H1 (cell line): ENCODE data around the gene KCTD2. TPM values are rescaled to one million over a fixed set of nuclear protein-coding genes. Genes with fewer than 3 reads are reported as not detected.

Experiments used
- CTCF ChIA-PET: fragments of 300-600 bp; sonication (Branson Sonifier 250); formaldehyde crosslinking; loops from one replicate; lab custom pipeline; 2021; ENCODE audit not compliant: partially characterized antibody; lab: Charles Lee
- POLR2A ChIA-PET: fragments of 300-600 bp; sonication (Branson Sonifier 250); formaldehyde crosslinking; loops from one replicate; lab custom pipeline; 2021; ENCODE audit warnings: inconsistent platforms; ENCODE audit not compliant: partially characterized antibody; lab: Charles Lee
- DNase-seq, 2 experiments: peaks; one replicate each; pipeline versions ENCODE4 v3.0.0 to v3.0.0-alpha.2; 2010 to 2022; ENCODE audit warnings: low spot score in 2 of 2, low read depth in 1 of 2, mixed read lengths in 1 of 2
- FAIRE-seq: peaks from 2 replicates; lab custom pipeline; 2011; peaks lifted over from hg19 to GRCh38; lab: Jason Lieb, UNC
- H2AFZ ChIP-seq: 2 replicates; pipeline ENCODE4 v1.8.1; 2012; ENCODE audit warnings: low read length, inconsistent platforms
- H2AK5ac ChIP-seq: 2 replicates; pipeline ENCODE4 v1.6.1; 2013; ENCODE audit warnings: low read depth, low read length
- H2BK120ac ChIP-seq: replicated peaks from 2 replicates; pipeline ENCODE3; 2013; ENCODE audit warnings: low read depth, low read length, inconsistent platforms
- H2BK12ac ChIP-seq: 2 replicates; pipeline ENCODE4 v1.6.1; 2013; ENCODE audit warnings: low read depth, low read length
- H2BK15ac ChIP-seq: 2 replicates; pipeline ENCODE4 v1.6.1; 2013; ENCODE audit warnings: low read length
- H2BK20ac ChIP-seq: 2 replicates; pipeline ENCODE4 v1.6.1; 2013; ENCODE audit warnings: low read length
- H2BK5ac ChIP-seq: 2 replicates; pipeline ENCODE4 v1.6.1; 2013; ENCODE audit warnings: low read depth, low read length
- H3K14ac ChIP-seq: 2 replicates; pipeline ENCODE4 v1.6.1; 2013; ENCODE audit warnings: inconsistent platforms; ENCODE audit not compliant: insufficient read length
- H3K18ac ChIP-seq: 2 replicates; pipeline ENCODE4 v1.6.1; 2013; ENCODE audit warnings: low read length; ENCODE audit errors: extremely low read depth
- H3K23ac ChIP-seq: 2 replicates; pipeline ENCODE4 v1.6.1; 2013; ENCODE audit warnings: inconsistent platforms; ENCODE audit not compliant: insufficient read length
- H3K23me2 ChIP-seq: 2 replicates; pipeline ENCODE4 v1.6.1; 2013; ENCODE audit warnings: low read depth, low read length
- H3K27ac ChIP-seq: 2 replicates; pipeline ENCODE4 v1.6.1; 2011; ENCODE audit warnings: low read depth, low read length, inconsistent platforms
- H3K27me3 ChIP-seq, 4 experiments: replicated peaks in 1 of 4; 1 replicate in 1 of 4; 2 replicates in 3 of 4; pipeline versions ENCODE4 v1.6.1 to v1.8.1; 2011 to 2013; ENCODE audit warnings: low read length in 3 of 4, mild to moderate bottlenecking in 3 of 4, inconsistent platforms in 2 of 4, mixed read lengths in 2 of 4, moderate library complexity in 1 of 4; ENCODE audit not compliant: control insufficient read depth in 3 of 4, insufficient read depth in 3 of 4; ENCODE audit errors: extremely low read depth in 1 of 4
- H3K36me3 ChIP-seq, 4 experiments: 2 replicates each; pipeline versions ENCODE4 v1.6.1 to v1.8.1; 2011 to 2013; ENCODE audit warnings: mild to moderate bottlenecking in 4 of 4, low read length in 3 of 4, moderate library complexity in 2 of 4, control low read depth in 1 of 4, inconsistent platforms in 1 of 4; ENCODE audit not compliant: insufficient read depth in 4 of 4, control insufficient read depth in 2 of 4
- H3K4ac ChIP-seq: replicated peaks from 2 replicates; pipeline ENCODE3; 2013; ENCODE audit warnings: low read length, low read depth, mixed read lengths, inconsistent platforms; ENCODE audit not compliant: insufficient read length
- H3K4me1 ChIP-seq, 4 experiments: replicated peaks in 1 of 4; 1 replicate in 1 of 4; 2 replicates in 3 of 4; pipeline versions ENCODE4 v1.6.1 to v1.8.1; 2011 to 2013; ENCODE audit warnings: low read length in 3 of 4, inconsistent platforms in 2 of 4, mixed read lengths in 1 of 4; ENCODE audit not compliant: insufficient read depth in 4 of 4, control insufficient read depth in 3 of 4
- H3K4me2 ChIP-seq, 2 experiments: 2 replicates each; pipeline versions ENCODE4 v1.6.1 to v1.8.1; 2011 to 2013; ENCODE audit warnings: low read depth in 2 of 2, low read length in 2 of 2, control low read depth in 1 of 2, inconsistent platforms in 1 of 2, mild to moderate bottlenecking in 1 of 2; ENCODE audit not compliant: insufficient read depth in 1 of 2
- H3K4me3 ChIP-seq, 4 experiments: fragments of 200-600, 300-600 bp in 1 of 4; sonication (generic), shearing (Covaris generic), sonication (Bioruptor Twin) in 1 of 4; 2 replicates each; pipeline versions ENCODE4 v1.5.1 to v1.8.1; 2011 to 2016; ENCODE audit warnings: low read length in 4 of 4, low read depth in 3 of 4, control low read depth in 2 of 4, inconsistent platforms in 2 of 4, mild to moderate bottlenecking in 2 of 4, mixed read lengths in 1 of 4, moderate library complexity in 1 of 4; ENCODE audit not compliant: insufficient read depth in 2 of 4; ENCODE audit errors: extremely low read depth in 1 of 4
- H3K56ac ChIP-seq: replicated peaks from 2 replicates; pipeline ENCODE3; 2013; ENCODE audit warnings: low read depth, mild to moderate bottlenecking, mixed read lengths, low read length, inconsistent platforms; ENCODE audit not compliant: insufficient read length
- H3K79me1 ChIP-seq: 2 replicates; pipeline ENCODE4 v1.6.1; 2013; ENCODE audit warnings: low read depth, low read length, control low read depth
- H3K79me2 ChIP-seq, 2 experiments: 2 replicates each; pipeline versions ENCODE4 v1.6.1 to v1.8.1; 2012 to 2013; ENCODE audit warnings: low read length in 2 of 2, mild to moderate bottlenecking in 2 of 2, inconsistent platforms in 1 of 2; ENCODE audit not compliant: insufficient read depth in 2 of 2, control insufficient read depth in 1 of 2
- H3K9ac ChIP-seq, 4 experiments: replicated peaks in 1 of 4; 1 replicate in 1 of 4; 2 replicates in 3 of 4; pipeline versions ENCODE4 v1.6.1 to v1.8.1; 2011 to 2013; ENCODE audit warnings: low read depth in 3 of 4, low read length in 3 of 4, control low read depth in 2 of 4, mild to moderate bottlenecking in 2 of 4, moderate library complexity in 2 of 4, inconsistent platforms in 1 of 4; ENCODE audit errors: extremely low read depth in 1 of 4
- H3K9me3 ChIP-seq, 2 experiments: 2 replicates each; pipeline versions ENCODE4 v1.6.1 to v1.8.1; 2012 to 2013; ENCODE audit warnings: mild to moderate bottlenecking in 2 of 2, moderate library complexity in 2 of 2, control low read depth in 1 of 2, inconsistent platforms in 1 of 2, low read depth in 1 of 2, low read length in 1 of 2, mixed read lengths in 1 of 2; ENCODE audit not compliant: insufficient read depth in 2 of 2
- H4K20me1 ChIP-seq, 2 experiments: replicated peaks in 1 of 2; 2 replicates each; pipeline versions ENCODE3 to v1.8.1; 2011 to 2013; ENCODE audit warnings: inconsistent platforms in 2 of 2, low read length in 2 of 2, mild to moderate bottlenecking in 1 of 2; ENCODE audit not compliant: insufficient read depth in 2 of 2, control insufficient read depth in 1 of 2
- H4K5ac ChIP-seq: 2 replicates; pipeline ENCODE4 v1.6.1; 2013; ENCODE audit warnings: low read length, low read depth, mixed read lengths, inconsistent platforms; ENCODE audit not compliant: insufficient read length
- H4K8ac ChIP-seq: 2 replicates; pipeline ENCODE4 v1.8.0; 2013; ENCODE audit warnings: mild to moderate bottlenecking, moderate library complexity, low read length, inconsistent platforms; ENCODE audit not compliant: insufficient read depth; ENCODE audit errors: extremely low read depth
- H4K91ac ChIP-seq: replicated peaks from 2 replicates; pipeline ENCODE3; 2013; ENCODE audit warnings: low read length, mixed read lengths, inconsistent platforms; ENCODE audit not compliant: insufficient read length
- CBX5 ChIP-seq: fragments of 300-800, 300-1000 bp; sonication (generic); IDR thresholded peaks from 2 replicates; pipeline ENCODE4 v1.7.1; 2016; ENCODE audit warnings: antibody characterized with exemption, low read length, low read depth
- CTCF ChIP-seq, 3 experiments: IDR thresholded peaks; 1 replicate in 2 of 3; 2 replicates in 1 of 3; pipeline versions ENCODE4 v1.5.1 to v1.6.1; 2011; ENCODE audit warnings: low read length in 3 of 3, mild to moderate bottlenecking in 3 of 3, inconsistent platforms in 2 of 3, low read depth in 1 of 3, moderate library complexity in 1 of 3; ENCODE audit not compliant: insufficient read depth in 1 of 3; ENCODE audit errors: control extremely low read depth in 1 of 3
- SIN3A ChIP-seq, 2 experiments: IDR thresholded peaks in 1 of 2; conservative IDR thresholded peaks in 1 of 2; 2 replicates each; pipeline ENCODE4 v1.6.1; 2011 to 2012; ENCODE audit warnings: low read length in 2 of 2, improper control_type of control experiment in 1 of 2, low read depth in 1 of 2, mild to moderate bottlenecking in 1 of 2
- WGBS, 2 experiments: shearing (Covaris generic) in 1 of 2; methylation state at CpG; one replicate each; pipeline versions ENCODE4 v1.1.6 to v1.1.7; 2013 to 2015; ENCODE audit warnings: low lambda C conversion rate in 2 of 2, mixed read lengths in 2 of 2, inconsistent platforms in 1 of 2, low coverage in 1 of 2, missing lambda C conversion rate in 1 of 2; ENCODE audit not compliant: insufficient replicate concordance in 2 of 2, insufficient coverage in 1 of 2, insufficient read length in 1 of 2; ENCODE audit errors: extremely low coverage in 1 of 2, missing lambda C conversion rate in 1 of 2; 5-methylcytosine and 5-hydroxymethylcytosine counted together
- polyA plus RNA-seq, 7 experiments: library from polyadenylated mRNA; depleted of rRNA in 3 of 7; stranded (reverse) in 5 of 7; unstranded in 2 of 7; fragments of >200 nt in 5 of 7; fragments of 200-250 nt in 2 of 7; gene quantifications; 1 replicate in 5 of 7; 2 replicates in 1 of 7; 4 replicates in 1 of 7; pipeline versions ENCODE4 v1.2.1 to v1.2.3, GENCODE V29; 2011 to 2013; ENCODE audit warnings: missing spikeins in 2 of 7, mixed read lengths in 2 of 7
- total RNA-seq: library from RNA; stranded (reverse); fragmentation: NEBNext Ultra II Directional; extraction: Animal tissue kit (Norgen Biotek cat#: 25700); gene quantifications from 2 replicates; pipeline ENCODE4 v1.2.1, GENCODE V29; 2021

KCTD2 gene
- total and polyA plus RNA-seq, 2 of the 8 experiments (the other 6 are each of a cell fraction or from before 2014, with no cell fraction given) = 33.7 to 36.8 TPM

GRCh38 chr17:75077496-75078283, 30.7 kb downstream of the KCTD2 start:
- H3K14ac ChIP-seq = no peak overlapping the region
- no peak overlapping the region; a peak in 1 of 4 replicates for H3K4me2 ChIP-seq
- peak overlapping the region; percentile 90 for H4K8ac ChIP-seq
- H3K36me3 ChIP-seq = no peaks in the 10 kb centered on the region
- H3K9ac ChIP-seq = no peak overlapping the region
- peak overlapping the region; percentile 80; the same call in 1 of the 2 replicates for H2BK12ac ChIP-seq
- WGBS, 2 experiments = 95% methylated on average over 46 of the region's 53 CpGs; no CpG with 5 or more reads in 1 of the 2 experiments
- CTCF ChIA-PET = interaction anchor here (0.8 to 7.6 kb wide), 14 partner anchors 8 to 116 kb away, joined by 3 to 45 read pairs (median 5); partner anchors contain the start of gene SLC16A5
- H3K27ac ChIP-seq = no peak overlapping the region
- H3K4me3 ChIP-seq = peak overlapping the region in 1 of 4 experiments; percentile 6; a peak in 1 of 8 replicates
- no peaks in the 10 kb centered on the region for H3K23me2 ChIP-seq
- H3K79me1 ChIP-seq = no peaks in the 10 kb centered on the region
- peaks cover 0 to 16% (median 8%) of the 10 kb centered on the region in 4 experiments; a peak in 6 of 7 replicates for H3K4me1 ChIP-seq
- POLR2A ChIA-PET = interaction anchor here (0.9 to 4.4 kb wide), 4 partner anchors 10 to 41 kb away, joined by 3 to 25 read pairs (median 8); partner anchors contain the start of gene SLC16A5
- FAIRE-seq (no peak), DNase-seq (no peak)
- H3K9me3 ChIP-seq = no peaks in the 10 kb centered on the region
- H3K79me2 ChIP-seq = no peaks in the 10 kb centered on the region
- H2BK120ac ChIP-seq = no peak overlapping the region
- no peak overlapping the region for H2AK5ac ChIP-seq
- H4K5ac ChIP-seq = peak overlapping the region; percentile 26
- H2BK5ac ChIP-seq = peak overlapping the region; percentile 56; the same call in 1 of the 2 replicates
- peak overlapping the region; percentile 81 for H4K91ac ChIP-seq
- no peaks in the 10 kb centered on the region for H3K27me3 ChIP-seq
- peak overlapping the region; percentile 43; the same call in 1 of the 2 replicates for H2BK20ac ChIP-seq
- no peak overlapping the region; the same call in 1 of the 2 replicates for H3K18ac ChIP-seq
- H3K23ac ChIP-seq = no peak overlapping the region
- peak overlapping the region; percentile 97; the same call in 1 of the 2 replicates for H2BK15ac ChIP-seq
- no peaks in the 10 kb centered on the region for H4K20me1 ChIP-seq
- H3K4ac ChIP-seq = no peak overlapping the region
- H2AFZ ChIP-seq = 0 out of 2 replicates have a peak overlapping the region, but pooled peaks have one; percentile 43
- TF ChIP-seq SIN3A (conservative IDR thresholded peaks at IDR 0.05 in 1 of 2, IDR thresholded peaks at IDR 0.05 in 1 of 2; ENCODE audit: low read depth in 1 of 2, low read length in 2 of 2) (no peak), CTCF (IDR thresholded peaks at IDR 0.05; ENCODE audit: control extremely low read depth in 1 of 3, insufficient read depth in 1 of 3, low read depth in 1 of 3, low read length in 3 of 3) (peak in 2 of 3 experiments; percentile 4; a peak in 1 of 4 replicates), CBX5 (no peak)
- no peak overlapping the region for H3K56ac ChIP-seq
